Hindlimb muscle (tissue), 1 donor: ENCODE results near the gene NCBP2. TPM values are rescaled to one million over a fixed set of nuclear protein-coding genes. Genes with fewer than 3 reads are reported as not detected.

ENCODE experiments used
- polyA plus RNA-seq: library from polyadenylated mRNA; unstranded; fragments of 120-200 nt; gene quantifications from one replicate; pipeline ENCODE4 v1.2.1, GENCODE V29; 2013; ENCODE audit not compliant: insufficient read length

The NCBP2 gene
- polyA plus RNA-seq, 1 donor, result 69.3 TPM

Other genes starting within 250 kb of the NCBP2 start
- 2.3 TPM for gene CEP19, start 230.3 kb downstream of the NCBP2 start, polyA plus RNA-seq
- 13.5 TPM for gene PIGX, start 230.2 kb downstream of the NCBP2 start, polyA plus RNA-seq
- gene PAK2, start 202.7 kb downstream of the NCBP2 start, polyA plus RNA-seq, result 46.6 TPM
- 19.0 TPM for gene SENP5, start 74.6 kb downstream of the NCBP2 start, polyA plus RNA-seq
- gene PIGZ, start 26.3 kb upstream of the NCBP2 start, polyA plus RNA-seq, result 1.6 TPM
- gene MELTF, start 87.3 kb upstream of the NCBP2 start, polyA plus RNA-seq, result 11.2 TPM